ENCODE results near the gene KCNE1.
A peak's percentile ranks its signal among the peaks of the same experiment; 100 is the strongest.

Gene KCNE1

DNA sequence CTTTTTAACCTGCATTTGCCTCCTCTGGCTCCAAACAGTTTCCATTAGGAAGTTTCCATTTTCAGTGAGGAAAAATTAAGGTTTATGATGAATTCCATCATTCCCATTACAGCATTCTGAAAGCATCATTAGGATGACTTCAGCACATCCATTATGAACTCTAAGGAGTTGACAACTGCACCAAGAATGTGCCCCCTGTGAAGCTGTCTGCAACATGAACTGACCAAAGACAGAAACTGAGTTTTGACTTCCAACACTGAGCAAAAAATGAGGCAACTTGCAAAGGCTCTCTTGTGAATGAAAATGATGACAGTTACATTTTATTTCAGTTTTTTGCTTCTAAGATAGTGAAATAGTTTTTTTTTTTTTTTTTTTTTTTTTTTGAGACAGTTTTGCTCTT is 18.3 kb upstream of the KCNE1 start:
- Histone ChIP-seq H2AFZ (ENCODE audit: low read length) (no peak overlapping the region), H3K79me2 (ENCODE audit: low read length) (0 out of 2 replicates have a peak, but pooled peaks cover 2% of the 10 kb centered on the region), H3K27me3 (replicated peaks; ENCODE audit: insufficient read depth, low read length) (no peaks in the 10 kb centered on the region), H3K4me1 (ENCODE audit: low read length) (peaks cover 16% of the 10 kb centered on the region), H3K4me2 (ENCODE audit: low read depth, low read length) (no peak overlapping the region), H3F3A (ENCODE audit: insufficient read depth, low read length) (peaks cover 13% of the 10 kb centered on the region), H3K9me3 (replicated peaks; ENCODE audit: insufficient read depth, low read length) (no peaks in the 10 kb centered on the region), H3K9me2 (replicated peaks; ENCODE audit: insufficient read depth, low read length) (no peaks in the 10 kb centered on the region), H3K36me3 (replicated peaks; ENCODE audit: insufficient read depth, low read length) (no peaks in the 10 kb centered on the region), H3K4me3 (ENCODE audit: low read length) (no peak overlapping the region), H3K27ac (ENCODE audit: low read length) (no peak overlapping the region), H3K9ac (ENCODE audit: low read length) (no peak overlapping the region), H4K20me1 (ENCODE audit: insufficient read depth, low read length) (no peaks in the 10 kb centered on the region)
- TF ChIP-seq, protein P1, sequence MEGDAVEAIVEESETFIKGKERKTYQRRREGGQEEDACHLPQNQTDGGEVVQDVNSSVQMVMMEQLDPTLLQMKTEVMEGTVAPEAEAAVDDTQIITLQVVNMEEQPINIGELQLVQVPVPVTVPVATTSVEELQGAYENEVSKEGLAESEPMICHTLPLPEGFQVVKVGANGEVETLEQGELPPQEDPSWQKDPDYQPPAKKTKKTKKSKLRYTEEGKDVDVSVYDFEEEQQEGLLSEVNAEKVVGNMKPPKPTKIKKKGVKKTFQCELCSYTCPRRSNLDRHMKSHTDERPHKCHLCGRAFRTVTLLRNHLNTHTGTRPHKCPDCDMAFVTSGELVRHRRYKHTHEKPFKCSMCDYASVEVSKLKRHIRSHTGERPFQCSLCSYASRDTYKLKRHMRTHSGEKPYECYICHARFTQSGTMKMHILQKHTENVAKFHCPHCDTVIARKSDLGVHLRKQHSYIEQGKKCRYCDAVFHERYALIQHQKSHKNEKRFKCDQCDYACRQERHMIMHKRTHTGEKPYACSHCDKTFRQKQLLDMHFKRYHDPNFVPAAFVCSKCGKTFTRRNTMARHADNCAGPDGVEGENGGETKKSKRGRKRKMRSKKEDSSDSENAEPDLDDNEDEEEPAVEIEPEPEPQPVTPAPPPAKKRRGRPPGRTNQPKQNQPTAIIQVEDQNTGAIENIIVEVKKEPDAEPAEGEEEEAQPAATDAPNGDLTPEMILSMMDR (IDR thresholded peaks at IDR 0.05; ENCODE audit: low read length) = no peak
- TF ChIP-seq EZH2 (optimal IDR thresholded peaks at IDR 0.05; ENCODE audit: low read depth, low read length) (no peak), EZH2phosphoT487 (IDR thresholded peaks at IDR 0.05; ENCODE audit: low read length) (no peak)
- DNase-seq = no peak

DNA sequence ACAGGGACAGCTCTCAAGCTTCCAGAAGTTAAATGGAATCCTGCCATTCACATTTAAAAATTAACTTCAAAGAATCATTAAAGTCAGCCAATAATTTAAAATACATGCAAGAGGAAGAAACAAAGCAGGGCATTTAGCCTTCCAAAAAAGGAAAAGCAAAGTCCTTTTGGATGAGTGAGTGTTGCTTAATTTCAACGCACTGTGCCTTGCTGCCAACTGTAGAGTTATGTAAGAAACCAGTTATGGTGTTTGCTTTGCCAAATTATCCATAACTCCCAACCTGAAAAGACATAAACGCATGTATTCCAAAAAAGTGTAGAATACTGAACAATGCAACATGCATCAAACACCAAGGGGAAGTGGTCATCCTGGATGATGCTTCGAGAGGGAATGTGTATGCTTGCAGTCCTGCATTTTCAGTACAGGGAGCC is 16.1 kb upstream of the KCNE1 start:
- Histone ChIP-seq H3K36me3 (replicated peaks; ENCODE audit: insufficient read depth, low read length) (no peaks in the 10 kb centered on the region), H3K9me2 (replicated peaks; ENCODE audit: insufficient read depth, low read length) (no peaks in the 10 kb centered on the region), H3K4me2 (ENCODE audit: low read depth, low read length) (no peak overlapping the region), H3K27ac (ENCODE audit: low read length) (no peak overlapping the region), H3K4me1 (ENCODE audit: low read length) (peaks cover 16% of the 10 kb centered on the region), H4K20me1 (ENCODE audit: insufficient read depth, low read length) (no peaks in the 10 kb centered on the region), H3K27me3 (replicated peaks; ENCODE audit: insufficient read depth, low read length) (no peaks in the 10 kb centered on the region), H2AFZ (ENCODE audit: low read length) (no peak overlapping the region), H3K4me3 (ENCODE audit: low read length) (no peak overlapping the region), H3F3A (ENCODE audit: insufficient read depth, low read length) (peaks cover 13% of the 10 kb centered on the region), H3K79me2 (ENCODE audit: low read length) (0 out of 2 replicates have a peak, but pooled peaks cover 3% of the 10 kb centered on the region), H3K9me3 (replicated peaks; ENCODE audit: insufficient read depth, low read length) (no peaks in the 10 kb centered on the region), H3K9ac (ENCODE audit: low read length) (no peak overlapping the region)
- TF ChIP-seq EZH2 (optimal IDR thresholded peaks at IDR 0.05; ENCODE audit: low read depth, low read length) = no peak
- TF ChIP-seq, protein P1 (IDR thresholded peaks at IDR 0.05; ENCODE audit: low read length) = no peak
- TF ChIP-seq EZH2phosphoT487 (IDR thresholded peaks at IDR 0.05; ENCODE audit: low read length) = no peak
- DNase-seq = no peak

GRCh38 chr21:34526618-34527290 is 14.7 kb upstream of the KCNE1 start:
- TF ChIP-seq, protein P1 (IDR thresholded peaks at IDR 0.05; ENCODE audit: low read length) = no peak
- TF ChIP-seq EZH2 (optimal IDR thresholded peaks at IDR 0.05; ENCODE audit: low read depth, low read length) (no peak), EZH2phosphoT487 (IDR thresholded peaks at IDR 0.05; ENCODE audit: low read length) (no peak)
- H3K27ac ChIP-seq (ENCODE audit: low read length) = peak overlapping the region; percentile 61; the same call in 1 of the 2 replicates

More at GRCh38 chr21:34526618-34527290, 14.7 kb upstream of the KCNE1 start:
- H4K20me1 ChIP-seq (ENCODE audit: insufficient read depth, low read length) = no peaks in the 10 kb centered on the region
- peaks cover 13% of the 10 kb centered on the region for H3F3A ChIP-seq (ENCODE audit: insufficient read depth, low read length)
- peak overlapping the region; percentile 32; the same call in 1 of the 2 replicates for H3K9ac ChIP-seq (ENCODE audit: low read length)
- H2AFZ ChIP-seq (ENCODE audit: low read length) = peak overlapping the region; percentile 36; the same call in 1 of the 2 replicates
- no peaks in the 10 kb centered on the region for H3K9me2 ChIP-seq (replicated peaks; ENCODE audit: insufficient read depth, low read length)
- H3K9me3 ChIP-seq (replicated peaks; ENCODE audit: insufficient read depth, low read length) = no peaks in the 10 kb centered on the region
- no peaks in the 10 kb centered on the region for H3K36me3 ChIP-seq (replicated peaks; ENCODE audit: insufficient read depth, low read length)
- peaks cover 16% of the 10 kb centered on the region for H3K4me1 ChIP-seq (ENCODE audit: low read length)
- H3K27me3 ChIP-seq (replicated peaks; ENCODE audit: insufficient read depth, low read length) = no peaks in the 10 kb centered on the region
- peak overlapping the region; percentile 51 for H3K4me3 ChIP-seq (ENCODE audit: low read length)
- DNase-seq = peak; percentile 80
- 0 out of 2 replicates have a peak, but pooled peaks cover 3% of the 10 kb centered on the region for H3K79me2 ChIP-seq (ENCODE audit: low read length)
- peak overlapping the region; percentile 76 for H3K4me2 ChIP-seq (ENCODE audit: low read depth, low read length)

Measured in MM.1S (cell line).